HG03095 (cell line): ENCODE data around the gene SERPINH1.
A peak's percentile ranks its signal among the peaks of the same experiment; 100 is the strongest.
"Not testable (repeated sequence)": the region's sequence is repeated elsewhere in the genome, so short reads cannot be mapped to it uniquely, and the experiment has no call there.

Source experiments
- ATAC-seq: cut with Tn5 transposase; IDR thresholded peaks from one replicate; pipeline ENCODE4 v1.9.1; 2021; ENCODE audit warnings: moderate library complexity; ENCODE audit not compliant: unreplicated experiment

The SERPINH1 gene

GRCh38 chr11:75572744-75573143 lies 10.7 kb downstream of the SERPINH1 start:
- ATAC-seq = no peak

DNA sequence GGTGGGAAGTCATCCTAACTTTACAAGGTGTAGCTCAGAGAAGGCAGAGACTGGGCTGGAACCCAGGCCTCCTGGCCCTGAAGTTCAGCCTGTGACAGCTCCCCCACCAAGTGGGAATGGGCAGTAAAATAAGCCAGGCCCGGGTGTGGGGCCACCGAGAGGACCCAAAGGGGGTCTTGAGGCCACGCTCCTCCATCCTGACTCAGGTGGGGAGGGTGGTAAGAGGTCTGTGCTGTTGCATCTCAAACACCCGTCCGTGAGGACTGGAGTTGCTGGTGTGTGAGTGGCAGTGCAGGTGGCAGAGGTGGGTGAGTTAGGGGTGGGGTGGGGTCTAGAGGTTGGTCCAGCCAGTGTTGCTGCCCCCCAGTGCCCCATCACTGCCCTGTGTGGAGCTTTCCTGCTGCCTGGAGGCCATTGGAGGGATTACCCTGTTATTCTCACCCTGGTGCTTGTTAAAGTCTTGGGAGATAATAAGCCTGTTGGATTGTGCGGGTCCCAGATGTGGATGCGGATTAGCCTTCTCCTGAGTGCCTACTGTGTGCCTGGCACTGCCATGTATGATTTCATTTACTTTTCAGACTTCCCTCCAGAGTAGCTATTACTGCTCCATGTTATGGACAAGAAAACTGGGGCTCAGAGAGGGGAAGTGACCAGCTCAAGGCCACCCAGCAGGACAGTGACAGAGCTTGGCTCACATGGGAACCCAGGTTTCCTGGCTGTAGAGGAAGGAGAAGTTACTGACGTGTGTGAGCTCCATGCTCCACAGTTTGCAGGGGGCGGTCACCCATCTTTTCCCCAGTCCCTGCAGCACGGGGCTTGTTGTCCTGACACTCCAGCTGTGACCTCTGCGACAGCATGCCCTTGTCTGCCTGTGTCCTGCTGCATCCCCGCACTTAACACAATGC lies 12.9 kb downstream of the SERPINH1 start:
- no peak for ATAC-seq

DNA sequence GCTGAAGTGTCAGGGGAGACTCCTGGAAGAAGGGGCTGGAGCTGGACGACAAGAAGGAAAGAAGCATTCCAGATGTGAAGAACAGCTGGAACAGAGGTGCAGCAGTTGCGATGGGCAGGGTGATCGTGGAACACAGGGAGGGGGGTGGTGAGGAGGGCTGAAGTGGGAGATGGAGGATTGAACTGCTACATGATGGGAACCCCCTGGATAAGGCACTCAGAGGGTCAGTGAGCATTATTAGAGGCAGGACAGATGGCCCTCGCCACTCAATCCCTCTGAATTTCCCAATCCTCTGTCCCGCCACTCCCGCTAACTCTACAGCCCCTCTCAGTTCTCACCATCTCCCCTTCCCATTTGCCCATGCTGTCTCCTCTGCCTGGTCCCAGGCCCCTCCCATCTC lies 14.0 kb downstream of the SERPINH1 start:
- ATAC-seq = no peak

GRCh38 chr11:75576499-75576918 lies 14.5 kb downstream of the SERPINH1 start:
- ATAC-seq = no peak

GRCh38 chr11:75577207-75577606 lies 15.2 kb downstream of the SERPINH1 start:
- no peak for ATAC-seq

- ATAC-seq = no peak
Measured at GRCh38 chr11:75578977-75579376, 16.9 kb downstream of the SERPINH1 start.

GRCh38 chr11:75579841-75580240 lies 17.8 kb downstream of the SERPINH1 start:
- ATAC-seq = no peak

GRCh38 chr11:75582506-75582894 lies 20.4 kb downstream of the SERPINH1 start:
- ATAC-seq = no peak

GRCh38 chr11:75582895-75583717 lies 21.1 kb downstream of the SERPINH1 start:
- peak; percentile 91 for ATAC-seq

DNA sequence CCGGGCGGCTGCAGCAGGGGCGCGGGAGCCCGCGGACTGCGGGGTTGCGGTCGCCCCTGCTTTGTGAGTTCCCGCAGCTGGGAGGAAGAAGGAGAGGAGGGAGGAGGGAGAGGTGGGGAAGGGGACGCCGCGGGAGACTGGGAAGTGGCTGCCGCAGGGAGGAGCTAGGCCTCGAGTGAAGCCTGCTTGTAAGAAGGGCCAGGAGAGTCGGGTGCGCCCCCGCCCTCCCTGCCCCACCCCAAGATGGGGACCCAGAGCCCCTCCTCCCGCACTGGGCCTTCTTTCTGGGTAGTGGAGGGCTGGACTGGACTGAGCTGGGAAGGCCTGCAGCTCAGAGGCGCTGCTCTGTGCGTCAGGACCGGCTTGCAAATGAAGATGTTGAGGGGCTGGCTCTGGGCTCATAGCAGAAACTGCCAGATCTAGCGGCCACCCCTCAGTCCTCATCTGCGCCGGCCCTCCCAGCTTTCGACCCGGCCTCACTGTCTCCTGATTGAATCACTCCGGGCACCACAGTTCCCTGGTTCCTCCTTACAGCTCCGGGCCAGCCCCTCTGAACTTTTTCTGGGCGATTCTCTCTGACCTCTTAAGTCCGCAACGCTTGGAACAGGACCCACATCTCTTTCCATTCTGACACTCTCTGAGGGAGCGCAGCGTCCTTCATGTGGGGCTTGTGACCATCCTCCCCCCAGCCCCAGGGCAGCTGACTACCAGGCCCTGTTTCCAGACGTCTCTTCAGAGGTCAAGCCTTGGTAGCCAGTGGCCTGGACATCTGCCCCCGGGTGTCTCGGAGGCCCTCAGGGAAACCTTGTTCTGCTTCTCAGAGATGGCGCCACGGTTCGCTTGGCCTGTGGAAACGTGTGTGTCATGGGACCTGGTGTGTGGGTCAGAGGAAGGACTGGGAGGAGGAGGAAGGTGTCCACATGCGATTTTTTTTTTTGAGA lies 21.9 kb downstream of the SERPINH1 start:
- ATAC-seq = peak; percentile 19

DNA sequence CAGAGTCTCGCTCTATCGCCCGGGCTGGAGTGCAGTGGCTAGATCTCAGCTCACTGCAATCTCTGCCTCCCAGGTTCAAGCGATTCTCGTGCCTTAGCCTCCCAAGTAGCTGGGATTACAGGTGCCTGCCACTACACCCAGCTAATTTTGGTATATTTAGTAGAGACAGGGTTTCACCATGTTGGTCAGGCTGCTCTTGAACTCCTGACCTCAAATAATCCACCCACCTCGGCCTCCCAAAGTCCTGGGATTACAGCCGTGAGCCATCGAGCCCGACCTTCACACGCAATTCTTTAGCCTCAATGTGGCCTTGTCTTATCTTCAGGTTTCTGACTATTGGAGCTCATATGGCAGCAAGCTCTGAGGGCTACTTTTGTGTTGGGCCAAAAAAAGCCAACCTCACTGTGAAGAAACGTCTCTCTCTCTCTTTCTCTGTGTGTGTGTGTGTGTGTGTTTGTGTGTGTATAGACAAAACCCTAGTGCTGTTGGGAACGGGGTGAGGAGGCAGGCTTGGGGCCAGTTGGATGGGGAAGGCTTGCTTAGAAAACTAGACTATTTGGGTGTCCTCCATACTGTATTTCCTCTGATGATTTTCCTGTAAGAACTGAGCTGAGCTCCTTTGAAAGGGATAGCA lies 22.7 kb downstream of the SERPINH1 start:
- not testable (repeated sequence) for ATAC-seq

- ATAC-seq = no peak
Measured at GRCh38 chr11:75585293-75585670, 23.2 kb downstream of the SERPINH1 start.

GRCh38 chr11:75586395-75586794 lies 24.3 kb downstream of the SERPINH1 start:
- ATAC-seq = no peak

- no peak for ATAC-seq
Measured at GRCh38 chr11:75588051-75588481, 26.0 kb downstream of the SERPINH1 start.

DNA sequence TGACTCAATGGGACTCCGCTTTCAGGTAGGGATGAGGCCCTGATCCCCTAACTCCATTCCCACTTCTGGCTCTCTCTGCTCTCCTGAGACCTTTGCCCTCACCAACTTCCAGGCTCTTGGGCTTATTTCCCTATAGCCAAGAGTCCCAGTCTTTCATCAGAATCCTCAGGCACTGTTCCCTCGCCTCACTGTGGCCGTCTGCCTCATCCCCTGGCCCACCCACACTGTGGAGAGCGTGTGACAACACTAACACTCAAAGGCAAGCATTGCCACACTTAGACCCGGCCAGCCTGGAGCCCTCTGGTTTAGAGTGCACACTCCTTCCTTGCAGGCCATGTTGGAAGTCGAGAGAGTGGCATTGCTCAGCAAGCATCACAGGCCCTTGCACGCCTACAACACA lies 27.0 kb downstream of the SERPINH1 start:
- ATAC-seq = no peak

DNA sequence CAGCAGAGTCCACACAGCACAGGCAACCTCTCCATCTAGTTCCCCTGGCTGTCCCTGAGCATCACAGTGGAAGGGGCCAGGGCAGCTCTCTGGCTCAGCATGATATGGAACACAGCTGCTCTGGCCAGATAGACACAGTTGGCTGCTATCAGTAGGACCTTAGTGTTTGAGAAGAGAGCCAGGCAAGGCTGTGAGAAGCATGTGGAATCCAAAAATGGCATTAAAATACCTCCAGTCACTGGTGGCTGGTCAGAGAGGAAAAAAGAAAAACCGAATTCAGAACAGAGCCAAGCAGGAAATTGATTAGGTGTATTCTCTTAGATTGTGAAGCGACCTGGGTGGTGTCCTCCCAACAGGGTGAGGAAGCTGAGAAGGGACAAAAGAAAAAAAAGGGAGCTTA lies 27.9 kb downstream of the SERPINH1 start:
- ATAC-seq = no peak

DNA sequence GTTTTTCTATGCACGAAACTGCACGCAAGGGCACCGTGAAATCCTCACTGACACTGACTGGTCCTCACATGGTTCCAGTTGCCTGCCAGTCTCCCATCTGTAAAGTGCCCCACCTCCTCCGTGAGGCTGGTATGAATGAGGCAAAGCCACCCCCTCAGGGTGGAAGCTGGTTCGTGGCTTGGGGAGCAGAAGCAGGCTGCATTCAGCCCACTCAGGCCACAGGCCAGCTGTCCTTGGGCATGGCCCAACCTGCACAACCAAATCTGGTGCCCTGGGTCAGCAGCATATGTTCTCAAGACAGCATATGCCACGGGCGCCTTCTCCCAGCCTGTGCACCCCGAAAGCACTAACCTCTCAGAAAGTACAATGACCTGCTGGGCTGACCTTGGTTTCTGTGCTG lies 29.3 kb downstream of the SERPINH1 start:
- no peak for ATAC-seq

- ATAC-seq = no peak
Measured at GRCh38 chr11:75591966-75592365, 29.9 kb downstream of the SERPINH1 start.

DNA sequence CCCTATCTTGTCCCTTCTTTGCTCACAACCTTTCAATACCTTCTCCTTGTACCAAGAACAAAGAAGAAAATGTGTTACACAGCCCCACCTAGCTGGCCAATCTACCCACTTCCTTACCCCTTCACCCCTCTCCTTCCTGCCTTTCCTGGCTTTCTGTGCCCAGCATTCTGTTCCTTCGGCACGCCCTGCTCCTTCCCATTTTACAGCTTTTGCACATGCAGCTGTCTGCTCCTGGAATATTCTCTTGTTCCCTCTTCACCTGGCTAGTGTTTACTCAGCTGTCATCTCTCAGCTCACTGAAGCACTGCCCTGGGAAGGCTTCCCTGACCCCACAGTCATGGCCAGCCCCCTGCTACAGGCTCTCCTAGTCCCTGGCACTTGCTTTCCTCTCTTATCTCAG lies 30.7 kb downstream of the SERPINH1 start:
- no peak for ATAC-seq

DNA sequence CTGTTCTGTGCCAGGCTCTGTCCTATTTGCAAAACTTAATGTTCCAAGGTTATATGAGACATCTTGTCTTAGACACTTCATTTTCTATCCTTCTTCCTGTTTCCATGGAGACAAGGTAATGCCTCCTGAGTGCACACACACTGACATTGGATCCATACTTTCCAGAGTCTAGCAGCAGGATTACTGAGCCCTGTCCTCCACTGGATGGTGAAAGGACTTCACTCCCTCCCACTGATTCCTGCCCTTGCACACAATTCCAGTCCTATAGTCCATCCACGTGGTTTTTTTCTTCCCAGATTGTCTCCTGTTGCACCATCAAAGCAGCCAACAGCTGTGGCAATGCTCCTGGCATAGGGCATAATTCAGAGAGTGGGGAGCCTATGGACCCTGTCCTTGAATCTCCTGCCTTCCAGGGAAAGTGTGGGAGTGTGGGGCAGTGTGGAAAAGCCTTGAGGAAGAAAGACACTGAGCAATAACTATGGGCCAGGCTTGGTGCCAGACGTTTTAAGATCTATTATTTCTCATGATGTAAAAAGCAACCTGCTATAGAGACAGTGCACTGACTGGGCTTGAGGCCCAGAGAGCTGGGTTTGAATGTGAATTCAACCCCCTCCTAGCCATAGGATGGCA lies 31.3 kb downstream of the SERPINH1 start:
- ATAC-seq = no peak
